Fibroblast of gingiva (primary cell): Measurements from ENCODE around the gene CSK.

Experiments used
- DNase-seq: peaks from one replicate; pipeline ENCODE4 v3.0.0-alpha.2; 2011; ENCODE audit warnings: low read depth

The CSK gene

GRCh38 chr15:74801311-74801997 is 19.6 kb downstream of the CSK start:
- DNase-seq, result no peak

GRCh38 chr15:74802290-74802689 is 20.4 kb downstream of the CSK start:
- DNase-seq, result no peak

- no peak for DNase-seq
Measured at GRCh38 chr15:74802862-74803447, 21.1 kb downstream of the CSK start.

- no peak for DNase-seq
Measured at GRCh38 chr15:74804935-74805334, 23.1 kb downstream of the CSK start.

GRCh38 chr15:74807282-74807681 is 25.4 kb downstream of the CSK start:
- DNase-seq, result no peak

- no peak for DNase-seq
Measured at GRCh38 chr15:74808078-74808839, 26.4 kb downstream of the CSK start.

GRCh38 chr15:74808840-74809229 is 27.0 kb downstream of the CSK start:
- DNase-seq, result no peak

- DNase-seq, result no peak
Measured at GRCh38 chr15:74809242-74809641, 27.4 kb downstream of the CSK start.

GRCh38 chr15:74809956-74810355 is 28.1 kb downstream of the CSK start:
- DNase-seq, result no peak

- no peak for DNase-seq
Measured at GRCh38 chr15:74812533-74812932, 30.7 kb downstream of the CSK start, which contains the start of gene LMAN1L. Gene LMAN1L, plus strand, starts transcription at chr15:74812835. Its CDS starts 20 bp downstream, at chr15:74812855.

GRCh38 chr15:74815121-74815934 is 33.4 kb downstream of the CSK start:
- DNase-seq, result no peak

GRCh38 chr15:74815961-74816360 is 34.1 kb downstream of the CSK start:
- no peak for DNase-seq

- DNase-seq, result no peak
Measured at GRCh38 chr15:74816624-74817369, 34.9 kb downstream of the CSK start.

- DNase-seq, result no peak
Measured at GRCh38 chr15:74817370-74817737, 35.5 kb downstream of the CSK start.

- DNase-seq, result no peak
Measured at GRCh38 chr15:74820056-74820455, 38.2 kb downstream of the CSK start.

GRCh38 chr15:74821091-74821789 is 39.4 kb downstream of the CSK start:
- DNase-seq, result no peak

GRCh38 chr15:74821790-74822158 is 39.9 kb downstream of the CSK start:
- no peak for DNase-seq

GRCh38 chr15:74822233-74822632 is 40.4 kb downstream of the CSK start:
- DNase-seq, result no peak

GRCh38 chr15:74823324-74823723 is 41.4 kb downstream of the CSK start:
- no peak for DNase-seq

- DNase-seq, result no peak
Measured at GRCh38 chr15:74824976-74825375, 43.1 kb downstream of the CSK start.

GRCh38 chr15:74825866-74826265 is 44.0 kb downstream of the CSK start:
- no peak for DNase-seq
